Measurements from ENCODE around the gene PCNP. TPM values are rescaled to one million over a fixed set of nuclear protein-coding genes. Genes with fewer than 3 reads are reported as not detected.
"Not testable (repeated sequence)": the region's sequence is repeated elsewhere in the genome, so short reads cannot be mapped to it uniquely, and the experiment has no call there.

The PCNP gene
- total RNA-seq, 4 donors from 2014 or later = 105 to 186 (median 124) TPM

DNA sequence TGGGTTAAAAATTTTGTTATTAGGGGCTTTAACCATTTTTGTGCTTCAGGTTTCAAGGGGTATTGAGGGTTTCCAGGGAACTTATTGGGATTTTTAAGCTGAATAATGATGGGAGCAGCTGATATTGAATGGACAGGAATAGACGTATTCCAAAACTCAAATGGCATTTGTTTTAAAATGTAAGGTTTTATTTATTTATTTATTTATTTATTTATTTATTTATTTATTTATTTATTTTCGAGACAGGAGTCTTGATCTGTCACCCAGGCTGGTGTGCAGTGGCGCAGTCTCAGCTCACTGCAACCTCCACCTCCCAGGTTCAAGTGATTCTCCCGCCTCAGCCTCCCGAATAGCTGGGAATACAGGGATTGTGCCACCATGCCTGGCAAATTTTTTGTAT, 38.8 kb upstream of the PCNP start:
- Histone ChIP-seq H3K4me1 (no peaks in the 10 kb centered on the region), H3K36me3 (no peaks in the 10 kb centered on the region), H3K9me3 (no peaks in the 10 kb centered on the region), H3K4me3 (no peak overlapping the region), H3K27me3 (no peaks in the 10 kb centered on the region), H3K27ac (replicated peaks in 1 of 4) (no peak overlapping the region)
- TF ChIP-seq, protein P1, sequence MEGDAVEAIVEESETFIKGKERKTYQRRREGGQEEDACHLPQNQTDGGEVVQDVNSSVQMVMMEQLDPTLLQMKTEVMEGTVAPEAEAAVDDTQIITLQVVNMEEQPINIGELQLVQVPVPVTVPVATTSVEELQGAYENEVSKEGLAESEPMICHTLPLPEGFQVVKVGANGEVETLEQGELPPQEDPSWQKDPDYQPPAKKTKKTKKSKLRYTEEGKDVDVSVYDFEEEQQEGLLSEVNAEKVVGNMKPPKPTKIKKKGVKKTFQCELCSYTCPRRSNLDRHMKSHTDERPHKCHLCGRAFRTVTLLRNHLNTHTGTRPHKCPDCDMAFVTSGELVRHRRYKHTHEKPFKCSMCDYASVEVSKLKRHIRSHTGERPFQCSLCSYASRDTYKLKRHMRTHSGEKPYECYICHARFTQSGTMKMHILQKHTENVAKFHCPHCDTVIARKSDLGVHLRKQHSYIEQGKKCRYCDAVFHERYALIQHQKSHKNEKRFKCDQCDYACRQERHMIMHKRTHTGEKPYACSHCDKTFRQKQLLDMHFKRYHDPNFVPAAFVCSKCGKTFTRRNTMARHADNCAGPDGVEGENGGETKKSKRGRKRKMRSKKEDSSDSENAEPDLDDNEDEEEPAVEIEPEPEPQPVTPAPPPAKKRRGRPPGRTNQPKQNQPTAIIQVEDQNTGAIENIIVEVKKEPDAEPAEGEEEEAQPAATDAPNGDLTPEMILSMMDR (IDR thresholded peaks at IDR 0.05) = no peak
- no peak for TF ChIP-seq EP300 (IDR thresholded peaks at IDR 0.05)
- TF ChIP-seq POLR2AphosphoS5 (IDR thresholded peaks at IDR 0.05) = no peak
- no peak for TF ChIP-seq POLR2A (IDR thresholded peaks at IDR 0.05; ENCODE audit: low read depth)
- 87% methylated on average over 5 of the region's 5 CpGs for WGBS
- no peak for DNase-seq (ENCODE audit: extremely low spot score)
- intact Hi-C loops (cut with DNase I) = no loop called here

DNA sequence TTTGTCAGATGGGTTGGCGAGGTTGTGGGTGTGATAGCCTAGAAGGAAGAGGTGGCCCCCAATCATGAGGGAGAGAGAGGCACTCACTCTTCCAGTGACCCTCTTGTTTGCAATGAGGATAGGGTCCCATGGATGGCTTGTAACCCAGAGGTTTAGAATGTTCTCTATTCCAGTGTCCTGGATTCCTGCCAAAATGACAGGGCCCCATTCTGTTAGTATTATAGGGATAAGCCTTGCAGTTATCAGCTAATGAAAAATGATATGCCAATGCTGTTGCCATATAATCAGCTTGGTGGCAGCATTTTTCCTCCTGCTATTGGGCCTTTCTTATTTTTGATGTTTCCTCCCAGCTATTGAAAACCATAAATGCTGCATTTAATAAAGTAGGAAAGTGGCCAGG, 37.7 kb upstream of the PCNP start:
- intact Hi-C loops (cut with DNase I) = no loop called here
- WGBS = 86% methylated on average over 1 of the region's 1 CpG

DNA sequence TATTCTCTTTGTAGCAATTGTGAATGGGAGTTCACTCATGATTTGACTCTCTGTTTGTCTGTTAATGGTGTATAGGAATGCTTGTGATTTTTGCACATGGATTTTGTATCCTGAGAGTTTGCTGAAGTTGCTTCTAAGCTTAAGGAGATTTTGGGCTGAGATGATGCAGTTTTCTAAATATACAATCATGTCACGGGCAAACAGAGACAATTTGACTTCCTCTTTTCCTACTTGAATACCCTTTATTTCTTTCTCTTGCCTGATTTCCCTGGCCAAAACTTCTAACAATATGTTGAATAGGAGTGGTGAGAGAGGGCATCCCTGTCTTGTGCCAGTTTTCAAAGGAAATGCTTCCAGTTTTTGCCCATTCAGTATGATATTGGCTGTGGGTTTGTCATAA, 37.0 kb upstream of the PCNP start:
- H3K9me3 ChIP-seq; H3K27me3 ChIP-seq; H3K4me1 ChIP-seq; DNase-seq (ENCODE audit: extremely low spot score); intact Hi-C loops (cut with DNase I); H3K27ac ChIP-seq (replicated peaks in 1 of 4); H3K4me3 ChIP-seq; H3K36me3 ChIP-seq: not testable (repeated sequence)
- 62% methylated on average over 1 of the region's 1 CpG for WGBS

More for the DNA sequence above, 37.7 kb upstream of the PCNP start:
- no peaks in the 10 kb centered on the region for H3K36me3 ChIP-seq
- TF ChIP-seq POLR2A (IDR thresholded peaks at IDR 0.05; ENCODE audit: low read depth) = no peak
- TF ChIP-seq POLR2AphosphoS5 (IDR thresholded peaks at IDR 0.05) = no peak
- TF ChIP-seq EP300 (IDR thresholded peaks at IDR 0.05) = no peak
- TF ChIP-seq, protein P1 (IDR thresholded peaks at IDR 0.05) = no peak
- no peak overlapping the region for H3K4me3 ChIP-seq
- H3K9me3 ChIP-seq = no peaks in the 10 kb centered on the region
- H3K27me3 ChIP-seq = no peaks in the 10 kb centered on the region
- H3K27ac ChIP-seq (replicated peaks in 1 of 4) = no peak overlapping the region
- H3K4me1 ChIP-seq = no peaks in the 10 kb centered on the region
- DNase-seq (ENCODE audit: extremely low spot score) = no peak

DNA sequence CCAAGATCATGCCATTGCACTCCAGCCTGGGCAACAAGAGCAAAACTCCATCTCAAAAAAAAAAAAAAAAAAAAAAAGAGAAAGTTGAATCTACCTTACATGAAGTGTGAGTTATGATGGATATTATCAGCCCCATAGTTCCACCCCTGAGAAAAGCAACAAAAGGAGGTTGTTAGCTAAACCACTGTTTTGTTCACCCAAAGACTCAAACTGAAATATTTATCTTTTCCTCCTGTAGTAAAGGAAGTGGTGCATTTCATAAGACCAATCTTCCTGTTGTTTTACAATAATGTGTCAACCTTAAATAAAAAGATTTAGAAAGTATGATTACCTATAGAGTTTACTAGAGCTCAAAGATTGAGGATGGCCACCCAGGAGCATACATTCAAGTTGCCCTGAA, 31.0 kb upstream of the PCNP start:
- no peak for DNase-seq (ENCODE audit: extremely low spot score)
- intact Hi-C loops (cut with DNase I) = no loop called here
- Histone ChIP-seq H3K9me3 (no peaks in the 10 kb centered on the region), H3K36me3 (no peaks in the 10 kb centered on the region), H3K4me1 (no peaks in the 10 kb centered on the region), H3K27me3 (peaks cover 0 to 7% (median 0%) of the 10 kb centered on the region in 4 donors), H3K27ac (replicated peaks in 1 of 4) (no peak overlapping the region), H3K4me3 (no peak overlapping the region)
- TF ChIP-seq POLR2AphosphoS5 (IDR thresholded peaks at IDR 0.05) (no peak), EP300 (IDR thresholded peaks at IDR 0.05) (no peak), POLR2A (IDR thresholded peaks at IDR 0.05; ENCODE audit: low read depth) (no peak)
- TF ChIP-seq, protein P1 (IDR thresholded peaks at IDR 0.05) = no peak

DNA sequence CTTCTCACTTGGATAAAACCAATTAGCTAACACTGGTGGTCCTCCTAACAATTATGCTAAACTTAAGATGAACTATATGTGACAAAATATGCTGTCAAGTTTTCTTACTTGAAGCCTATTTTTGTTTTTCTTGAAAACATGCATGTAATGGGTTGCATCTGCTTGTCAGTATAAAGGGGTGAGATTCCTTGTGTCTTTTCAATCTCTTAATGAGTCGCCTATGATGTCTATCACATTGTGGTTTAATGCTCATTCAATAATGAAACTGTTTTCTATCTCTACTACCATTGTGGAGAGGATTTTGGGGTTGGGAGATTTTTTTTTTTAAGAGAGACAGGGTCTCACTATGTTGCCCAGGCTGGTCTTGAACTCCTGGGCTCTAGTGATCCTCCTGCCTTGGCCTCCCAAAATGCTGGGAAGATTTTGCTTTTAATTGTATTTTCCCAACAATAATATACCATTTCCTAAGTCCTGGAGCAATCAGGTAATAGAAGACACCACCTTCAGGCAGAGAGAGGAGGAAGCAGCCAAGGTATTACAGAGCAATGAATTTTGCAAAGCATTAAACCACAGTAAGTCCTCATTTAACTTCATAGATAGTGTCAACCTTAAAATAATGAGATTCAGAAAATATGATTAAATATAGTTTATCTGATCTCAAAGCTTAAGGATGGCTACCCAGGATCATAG, 29.7 kb upstream of the PCNP start:
- TF ChIP-seq, protein P1 (IDR thresholded peaks at IDR 0.05) = no peak
- H3K9me3 ChIP-seq = no peaks in the 10 kb centered on the region
- no peak overlapping the region for H3K27ac ChIP-seq (replicated peaks in 1 of 4)
- no peaks in the 10 kb centered on the region for H3K36me3 ChIP-seq
- no peaks in the 10 kb centered on the region for H3K4me1 ChIP-seq
- DNase-seq (ENCODE audit: extremely low spot score) = no peak
- intact Hi-C loops (cut with DNase I) = no loop called here
- H3K4me3 ChIP-seq = no peak overlapping the region
- peaks cover 0 to 7% (median 0%) of the 10 kb centered on the region in 4 donors for H3K27me3 ChIP-seq
- 88% methylated on average over 1 of the region's 1 CpG for WGBS

All from esophagus muscularis mucosa (tissue), 4 donors.